PC-3 (cell line): ENCODE measurements around the gene IER5L. TPM values are rescaled to one million over a fixed set of nuclear protein-coding genes. Genes with fewer than 3 reads are reported as not detected.

Experiments used
- ATAC-seq: fragments of 200-7000 bp; cut with Tn5 transposase; 2 replicates; pipeline ENCODE4 v1.9.1; 2020; ENCODE audit warnings: mild to moderate bottlenecking, moderate library complexity
- BruUV-seq: library from RNA; stranded (reverse); fragments of 400-500 nt; replicated peaks from 2 replicates; lab custom pipeline; 2021; lab: Mats Ljungman, UMichigan
- CTCF ChIA-PET: fragments of 300-600 bp; sonication (Branson Sonifier 250); formaldehyde crosslinking; loops from one replicate; lab custom pipeline; 2022; ENCODE audit warnings: antibody characterized with exemption; lab: Charles Lee
- POLR2A ChIA-PET: fragments of 300-600 bp; sonication (Branson Sonifier 250); formaldehyde crosslinking; loops from one replicate; lab custom pipeline; 2022; ENCODE audit warnings: antibody characterized with exemption; ENCODE audit not compliant: unreplicated experiment; lab: Charles Lee
- DNase-seq: peaks from one replicate; pipeline ENCODE4 v3.0.0-alpha.2; 2015
- H2AFZ ChIP-seq: fragments of 300-600 bp; sonication (generic); 2 replicates; pipeline ENCODE4 v1.6.0; 2016; ENCODE audit warnings: antibody characterized with exemption, low read length
- H3F3A ChIP-seq: fragments of 300-600 bp; sonication (generic); one replicate; pipeline ENCODE4 v1.6.0; 2017; ENCODE audit warnings: antibody characterized with exemption, low read length, control low read depth, mild to moderate bottlenecking; ENCODE audit not compliant: unreplicated experiment
- H3K27ac ChIP-seq: fragments of 300-600 bp; sonication (generic); 2 replicates; pipeline ENCODE4 v1.5.1; 2016; ENCODE audit warnings: mild to moderate bottlenecking, low read length
- H3K27me3 ChIP-seq: fragments of 300-600 bp; sonication (generic); 2 replicates; pipeline ENCODE4 v1.6.1; 2016; ENCODE audit warnings: low read length, mixed read lengths
- H3K36me3 ChIP-seq: fragments of 300-600 bp; sonication (generic); 2 replicates; pipeline ENCODE4 v1.6.1; 2016; ENCODE audit warnings: low read depth, mixed run types, low read length, mixed read lengths
- H3K4me1 ChIP-seq: fragments of 300-600 bp; sonication (generic); 2 replicates; pipeline ENCODE4 v1.5.1; 2016; ENCODE audit warnings: low read length; ENCODE audit not compliant: insufficient read depth
- H3K4me2 ChIP-seq: fragments of 300-600 bp; sonication (generic); 2 replicates; pipeline ENCODE4 v1.6.0; 2016; ENCODE audit warnings: low read length
- H3K4me3 ChIP-seq: fragments of 300-600 bp; sonication (generic); 2 replicates; pipeline ENCODE4 v1.5.1; 2016; ENCODE audit warnings: mild to moderate bottlenecking, low read length, mixed read lengths
- H3K79me2 ChIP-seq: fragments of 300-600 bp; sonication (generic); 2 replicates; pipeline ENCODE4 v1.6.1; 2017; ENCODE audit warnings: low read length, mixed read lengths
- H3K9ac ChIP-seq: fragments of 300-600 bp; sonication (generic); 2 replicates; pipeline ENCODE4 v1.6.0; 2016; ENCODE audit warnings: mild to moderate bottlenecking, low read length
- H3K9me2 ChIP-seq: fragments of 300-600 bp; sonication (generic); replicated peaks from 2 replicates; pipeline ENCODE4 v1.6.1; 2016; ENCODE audit warnings: mixed run types, low read length, mixed read lengths
- H3K9me3 ChIP-seq: fragments of 300-600 bp; sonication (generic); 2 replicates; pipeline ENCODE4 v1.6.1; 2016; ENCODE audit warnings: low read length, mixed read lengths
- H4K20me1 ChIP-seq: fragments of 300-600 bp; sonication (generic); 2 replicates; pipeline ENCODE4 v1.6.1; 2016; ENCODE audit warnings: low read length, mixed read lengths
- CTCF ChIP-seq: fragments of 300-600 bp; sonication (generic); conservative IDR thresholded peaks from 2 replicates; pipeline ENCODE4 v1.5.1; 2017; ENCODE audit warnings: antibody characterized with exemption, low read depth, mild to moderate bottlenecking, low read length
- EZH2 ChIP-seq: fragments of 300-600 bp; sonication (generic); IDR thresholded peaks from one replicate; pipeline ENCODE4 v1.6.1; 2017; ENCODE audit warnings: antibody characterized with exemption, mild to moderate bottlenecking, low read length; ENCODE audit not compliant: unreplicated experiment
- EZH2phosphoT487 ChIP-seq: fragments of 300-600 bp; sonication (generic); IDR thresholded peaks from 2 replicates; pipeline ENCODE4 v1.6.1; 2018; ENCODE audit warnings: mild to moderate bottlenecking, antibody characterized with exemption, low read length, borderline replicate concordance
- intact Hi-C: fragments of 100-400 bp; cut with micrococcal nuclease; formaldehyde crosslinking; loops from 2 replicates; pipeline ENCODE4 v1.9.0; 2023
- total RNA-seq: library from RNA; depleted of rRNA; stranded (reverse); fragments of >200 nt; gene quantifications from 2 replicates; pipeline ENCODE4 v1.2.3, GENCODE V29; 2014

IER5L gene
- total RNA-seq, 1 experiment from 2014 or later: 46.1 TPM

GRCh38 chr9:129187042-129187441 is 9.0 kb upstream of the IER5L start:
- no peaks in the 10 kb centered on the region for H3K27me3 ChIP-seq
- no peak overlapping the region for H3K4me2 ChIP-seq
- H3K36me3 ChIP-seq: no peaks in the 10 kb centered on the region
- BruUV-seq: no TSS peak
- no peaks in the 10 kb centered on the region for H3K9me2 ChIP-seq
- intact Hi-C loops: no loop called here
- no peak overlapping the region for H3K4me3 ChIP-seq
- TF ChIP-seq EZH2phosphoT487 (no peak), CTCF (no peak), EZH2 (no peak)
- ATAC-seq (no peak), DNase-seq (no peak)
- no peaks in the 10 kb centered on the region for H3K9me3 ChIP-seq
- H4K20me1 ChIP-seq: no peaks in the 10 kb centered on the region
- H3F3A ChIP-seq: no peaks in the 10 kb centered on the region
- no peaks in the 10 kb centered on the region for H3K79me2 ChIP-seq
- H2AFZ ChIP-seq: no peak overlapping the region
- ChIA-PET POLR2A (interaction anchor here (0.6 to 0.9 kb wide), 2 partner anchors 9 to 257 kb away, joined by 5 to 6 read pairs; partner anchors contain the start of gene IER5L), CTCF (no interaction called here)
- no peak overlapping the region for H3K9ac ChIP-seq
- H3K4me1 ChIP-seq: peaks cover 6% of the 10 kb centered on the region
- H3K27ac ChIP-seq: no peak overlapping the region

GRCh38 chr9:129185991-129186390 is 7.9 kb upstream of the IER5L start:
- Histone ChIP-seq H3F3A (no peaks in the 10 kb centered on the region), H3K36me3 (no peaks in the 10 kb centered on the region), H3K9ac (no peak overlapping the region), H3K4me3 (no peak overlapping the region), H3K9me2 (no peaks in the 10 kb centered on the region), H3K9me3 (no peaks in the 10 kb centered on the region), H3K27me3 (no peaks in the 10 kb centered on the region), H4K20me1 (no peaks in the 10 kb centered on the region), H3K4me1 (peaks cover 6% of the 10 kb centered on the region), H3K4me2 (0 out of 2 replicates have a peak overlapping the region, but pooled peaks have one; percentile 14), H2AFZ (no peak overlapping the region), H3K27ac (no peak overlapping the region), H3K79me2 (no peaks in the 10 kb centered on the region)
- ChIA-PET POLR2A (no interaction called here), CTCF (no interaction called here)
- BruUV-seq: no TSS peak
- DNase-seq: peak; percentile 43
- TF ChIP-seq EZH2 (no peak), EZH2phosphoT487 (no peak), CTCF (no peak)
- ATAC-seq: no peak
- intact Hi-C loops: no loop called here

- H3K4me3 ChIP-seq: no peak overlapping the region
- BruUV-seq: no TSS peak
- ATAC-seq (no peak), DNase-seq (no peak)
- H3F3A ChIP-seq: no peaks in the 10 kb centered on the region
- no peaks in the 10 kb centered on the region for H3K9me2 ChIP-seq
- H3K79me2 ChIP-seq: no peaks in the 10 kb centered on the region
- H3K27me3 ChIP-seq: no peaks in the 10 kb centered on the region
- no peak overlapping the region for H3K4me2 ChIP-seq
- TF ChIP-seq EZH2 (no peak), EZH2phosphoT487 (no peak), CTCF (no peak)
- ChIA-PET POLR2A (no interaction called here), CTCF (no interaction called here)
- no peaks in the 10 kb centered on the region for H3K36me3 ChIP-seq
- H3K27ac ChIP-seq: no peak overlapping the region
- H3K9me3 ChIP-seq: no peaks in the 10 kb centered on the region
- H3K9ac ChIP-seq: no peak overlapping the region
- no peaks in the 10 kb centered on the region for H4K20me1 ChIP-seq
- no peak overlapping the region for H2AFZ ChIP-seq
- H3K4me1 ChIP-seq: peaks cover 6% of the 10 kb centered on the region
- intact Hi-C loops: no loop called here
These were observed 7.3 kb upstream of the IER5L start for GRCh38 chr9:129185402-129185801.
